ENCODE measurements around the gene DOK6.

The DOK6 gene

DNA sequence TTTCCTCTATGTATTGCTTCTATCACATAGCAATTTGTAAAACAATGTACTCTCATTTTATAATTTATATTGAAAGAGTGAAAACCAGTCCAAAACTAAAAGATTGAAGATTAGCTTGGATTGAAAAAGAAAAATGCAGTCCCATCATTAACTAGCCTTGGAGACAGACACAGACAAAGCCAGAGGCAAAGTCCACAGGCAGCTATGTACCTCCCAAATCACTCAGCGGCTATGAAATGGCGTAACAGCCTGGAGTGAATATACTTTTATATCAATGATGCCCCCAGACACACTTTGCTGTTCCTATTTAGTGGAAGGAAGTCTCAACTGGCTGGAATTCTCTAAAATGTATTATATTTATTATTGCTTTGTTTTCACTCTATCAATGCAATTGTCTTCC, 33.6 kb upstream of the DOK6 start:
- no peak for DNase-seq (ENCODE audit: low spot score)
- TF ChIP-seq, protein P1, sequence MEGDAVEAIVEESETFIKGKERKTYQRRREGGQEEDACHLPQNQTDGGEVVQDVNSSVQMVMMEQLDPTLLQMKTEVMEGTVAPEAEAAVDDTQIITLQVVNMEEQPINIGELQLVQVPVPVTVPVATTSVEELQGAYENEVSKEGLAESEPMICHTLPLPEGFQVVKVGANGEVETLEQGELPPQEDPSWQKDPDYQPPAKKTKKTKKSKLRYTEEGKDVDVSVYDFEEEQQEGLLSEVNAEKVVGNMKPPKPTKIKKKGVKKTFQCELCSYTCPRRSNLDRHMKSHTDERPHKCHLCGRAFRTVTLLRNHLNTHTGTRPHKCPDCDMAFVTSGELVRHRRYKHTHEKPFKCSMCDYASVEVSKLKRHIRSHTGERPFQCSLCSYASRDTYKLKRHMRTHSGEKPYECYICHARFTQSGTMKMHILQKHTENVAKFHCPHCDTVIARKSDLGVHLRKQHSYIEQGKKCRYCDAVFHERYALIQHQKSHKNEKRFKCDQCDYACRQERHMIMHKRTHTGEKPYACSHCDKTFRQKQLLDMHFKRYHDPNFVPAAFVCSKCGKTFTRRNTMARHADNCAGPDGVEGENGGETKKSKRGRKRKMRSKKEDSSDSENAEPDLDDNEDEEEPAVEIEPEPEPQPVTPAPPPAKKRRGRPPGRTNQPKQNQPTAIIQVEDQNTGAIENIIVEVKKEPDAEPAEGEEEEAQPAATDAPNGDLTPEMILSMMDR (IDR thresholded peaks at IDR 0.05; ENCODE audit: borderline replicate concordance, control extremely low read depth, extremely low read depth, insufficient read depth, missing control alignments): no peak
- in situ Hi-C loops (cut with MboI; ENCODE audit: low sequenced_read_pairs, unreplicated experiment): no loop called here

DNA sequence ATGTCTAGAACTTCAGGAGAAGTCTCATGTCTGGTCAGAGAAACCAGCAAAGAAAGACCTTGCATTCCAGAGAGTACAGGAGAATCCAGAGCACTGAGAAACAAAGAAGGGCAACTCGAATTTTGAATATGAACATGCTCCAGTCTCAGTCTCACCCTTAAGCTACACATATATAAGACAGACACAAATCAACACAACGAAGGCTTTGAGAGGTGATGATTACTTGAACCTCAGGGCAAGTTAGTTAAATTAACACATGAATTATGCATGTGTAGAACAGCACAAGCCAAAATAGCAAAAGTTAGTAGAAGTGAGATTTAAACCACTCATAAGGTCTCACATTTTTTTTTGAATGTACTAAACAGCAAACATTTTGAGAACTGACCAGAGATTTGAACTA, 29.0 kb upstream of the DOK6 start:
- in situ Hi-C loops (cut with MboI; ENCODE audit: low sequenced_read_pairs, unreplicated experiment): no loop called here
- TF ChIP-seq, protein P1 (IDR thresholded peaks at IDR 0.05; ENCODE audit: borderline replicate concordance, control extremely low read depth, extremely low read depth, insufficient read depth, missing control alignments): no peak
- no peak for DNase-seq (ENCODE audit: low spot score)

DNA sequence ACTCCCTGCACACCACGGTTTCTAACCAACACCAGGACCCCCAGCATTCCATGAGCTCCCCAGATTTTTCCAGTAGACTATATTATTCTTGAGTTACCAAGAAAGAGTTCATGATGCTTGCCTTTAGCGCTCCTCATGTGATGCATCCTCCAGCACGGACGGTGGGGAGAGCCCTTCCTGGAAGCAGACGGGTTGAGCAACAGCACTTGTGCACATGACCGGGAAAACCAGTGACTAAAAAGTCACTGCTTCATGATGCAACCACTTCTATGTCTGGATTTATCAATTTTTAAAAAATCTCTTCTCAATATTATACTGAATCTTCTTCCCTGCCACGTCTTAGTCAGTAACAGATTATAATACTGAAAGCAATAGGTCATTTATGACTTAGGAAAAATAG, 20.4 kb upstream of the DOK6 start:
- TF ChIP-seq, protein P1 (IDR thresholded peaks at IDR 0.05; ENCODE audit: borderline replicate concordance, control extremely low read depth, extremely low read depth, insufficient read depth, missing control alignments): no peak
- in situ Hi-C loops (cut with MboI; ENCODE audit: low sequenced_read_pairs, unreplicated experiment): no loop called here
- DNase-seq (ENCODE audit: low spot score): no peak

DNA sequence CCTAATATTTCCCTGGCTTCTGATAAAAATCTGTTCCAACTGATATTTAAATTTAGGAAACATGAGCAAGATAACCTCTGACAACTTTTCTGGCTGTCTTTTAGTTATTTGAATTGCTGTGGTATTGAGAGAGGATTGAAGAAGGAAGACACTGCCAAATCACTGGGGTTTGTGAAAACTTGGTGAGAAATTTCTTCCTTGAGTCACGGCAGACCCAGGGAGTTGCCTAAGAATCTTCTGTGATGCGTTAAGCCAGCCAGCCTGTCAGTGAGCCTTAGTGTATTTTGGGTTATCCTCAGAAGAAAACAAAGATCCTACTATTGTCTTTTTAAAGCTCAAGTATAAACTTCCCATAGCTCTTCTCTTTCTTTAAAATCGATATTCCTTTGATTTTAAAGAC, 17.5 kb upstream of the DOK6 start:
- in situ Hi-C loops (cut with MboI; ENCODE audit: low sequenced_read_pairs, unreplicated experiment): no loop called here
- DNase-seq (ENCODE audit: low spot score): no peak
- TF ChIP-seq, protein P1 (IDR thresholded peaks at IDR 0.05; ENCODE audit: borderline replicate concordance, control extremely low read depth, extremely low read depth, insufficient read depth, missing control alignments): no peak

DNA sequence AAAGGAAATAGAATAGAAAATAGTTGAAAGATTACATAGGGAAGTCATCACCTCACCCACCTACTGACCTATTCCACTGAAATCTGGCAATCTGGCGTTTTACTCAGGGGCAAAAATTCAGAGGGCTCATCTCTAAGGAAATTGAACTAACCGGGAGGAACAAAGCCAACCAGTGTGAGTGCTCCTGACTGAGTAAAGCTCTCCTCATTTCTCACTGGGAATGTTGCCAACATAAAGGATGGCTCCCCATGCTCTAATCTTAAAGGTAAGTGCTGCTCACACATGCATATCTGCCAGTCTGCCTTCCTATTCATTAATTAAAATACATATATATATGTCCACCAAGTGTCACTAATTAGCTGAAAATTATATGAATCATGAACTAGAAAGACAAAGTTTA, 13.5 kb upstream of the DOK6 start:
- TF ChIP-seq, protein P1 (IDR thresholded peaks at IDR 0.05; ENCODE audit: borderline replicate concordance, control extremely low read depth, extremely low read depth, insufficient read depth, missing control alignments): no peak
- DNase-seq (ENCODE audit: low spot score): no peak
- in situ Hi-C loops (cut with MboI; ENCODE audit: low sequenced_read_pairs, unreplicated experiment): no loop called here

DNA sequence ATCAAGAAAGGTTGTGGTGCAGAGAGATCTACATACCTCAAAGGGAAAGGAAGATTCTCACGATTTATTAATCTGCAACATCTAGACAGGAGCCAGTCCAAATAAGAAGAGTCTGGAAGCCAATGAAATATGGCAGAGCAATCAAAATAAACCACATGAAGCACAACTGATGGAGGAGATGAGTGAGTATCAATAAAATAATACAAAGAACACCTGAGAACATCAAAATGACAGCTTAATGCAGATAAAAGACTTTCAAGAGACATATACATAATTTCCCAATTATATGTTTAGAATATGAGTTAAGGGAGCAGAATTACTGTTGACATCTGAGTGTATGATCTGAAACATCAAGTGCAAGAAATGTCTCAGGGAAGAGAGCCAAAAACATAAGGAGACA, 12.5 kb upstream of the DOK6 start:
- in situ Hi-C loops (cut with MboI; ENCODE audit: low sequenced_read_pairs, unreplicated experiment): no loop called here

More for the DNA sequence above, 12.5 kb upstream of the DOK6 start:
- TF ChIP-seq, protein P1 (IDR thresholded peaks at IDR 0.05; ENCODE audit: borderline replicate concordance, control extremely low read depth, extremely low read depth, insufficient read depth, missing control alignments): no peak
- DNase-seq (ENCODE audit: low spot score): no peak

Data from GM13976 (cell line).